Measurements from ENCODE around the gene HLCS.

HLCS gene

DNA sequence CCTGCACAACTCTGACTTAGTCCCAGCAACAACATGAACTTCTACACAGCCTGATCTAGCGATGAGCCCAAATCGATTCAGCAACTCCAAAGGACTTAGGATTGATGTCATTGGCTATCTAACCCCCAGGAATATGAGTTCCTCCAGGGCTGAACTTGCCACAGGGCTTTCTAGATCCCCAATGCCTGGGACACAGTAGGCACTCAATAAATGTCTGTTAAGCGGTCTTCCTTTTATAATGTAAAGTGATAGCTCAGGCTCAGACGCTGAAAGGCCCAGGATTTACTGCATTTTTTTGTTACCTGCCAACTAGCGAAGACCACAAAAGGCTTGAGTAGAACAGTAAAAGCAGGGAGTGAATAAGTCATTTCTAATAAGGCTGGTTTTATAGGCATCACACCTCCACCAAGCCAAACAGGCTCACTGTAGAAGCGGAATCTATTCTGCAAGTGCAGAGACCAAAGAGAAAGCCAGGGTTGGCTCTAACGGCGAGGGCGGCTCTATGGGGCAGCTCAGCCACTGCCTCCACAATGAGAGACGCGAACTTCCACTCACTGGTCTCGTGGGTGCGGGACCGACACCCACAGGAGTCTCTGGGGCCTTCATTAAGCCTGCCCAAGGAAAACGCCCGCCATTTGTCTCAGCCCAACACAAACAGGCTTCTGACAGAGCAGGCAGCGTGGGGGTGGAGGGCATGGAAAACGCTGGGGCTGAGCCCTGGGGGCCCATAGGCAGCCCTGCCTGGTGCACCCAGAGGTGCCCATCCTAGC is 52.0 kb downstream of the HLCS start:
- no peak for DNase-seq

GRCh38 chr21:36913247-36914169 is 53.0 kb downstream of the HLCS start:
- no peak for DNase-seq

GRCh38 chr21:36910581-36911307 is 55.7 kb downstream of the HLCS start:
- no peak for DNase-seq

DNA sequence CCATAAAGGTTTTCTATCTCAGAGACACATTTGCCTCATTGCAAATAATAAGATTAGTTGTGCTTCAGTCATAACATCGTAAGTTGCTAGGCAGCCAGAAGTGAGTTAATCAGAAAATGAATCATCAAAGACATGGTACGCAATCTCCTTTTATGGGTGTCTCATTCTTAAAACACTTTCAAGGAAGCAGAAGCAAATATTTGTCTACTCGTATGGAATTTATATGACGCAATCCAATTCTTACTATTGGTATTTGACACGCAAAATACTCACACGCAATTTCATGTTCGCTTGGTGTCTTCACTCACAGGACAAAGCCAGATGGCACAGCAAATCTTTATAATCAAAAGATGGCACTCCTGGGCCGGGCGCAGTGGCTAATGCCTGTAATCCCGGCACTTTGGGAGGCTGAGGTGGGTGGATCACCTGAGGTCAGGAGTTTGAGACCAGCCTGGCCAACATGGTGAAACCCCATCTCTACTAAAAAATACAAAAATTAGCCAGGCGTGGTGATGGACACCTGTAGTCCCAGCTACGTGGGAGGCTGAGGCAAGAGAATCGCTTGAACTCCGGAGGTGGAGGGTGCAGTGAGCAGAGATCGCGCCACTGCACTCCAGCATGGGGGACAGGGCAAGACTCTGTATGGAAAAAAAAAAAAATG is 56.4 kb downstream of the HLCS start:
- peak in 1 of 5 donors; percentile 69 for DNase-seq

GRCh38 chr21:36909423-36909822 is 57.0 kb downstream of the HLCS start:
- no peak for DNase-seq

DNA sequence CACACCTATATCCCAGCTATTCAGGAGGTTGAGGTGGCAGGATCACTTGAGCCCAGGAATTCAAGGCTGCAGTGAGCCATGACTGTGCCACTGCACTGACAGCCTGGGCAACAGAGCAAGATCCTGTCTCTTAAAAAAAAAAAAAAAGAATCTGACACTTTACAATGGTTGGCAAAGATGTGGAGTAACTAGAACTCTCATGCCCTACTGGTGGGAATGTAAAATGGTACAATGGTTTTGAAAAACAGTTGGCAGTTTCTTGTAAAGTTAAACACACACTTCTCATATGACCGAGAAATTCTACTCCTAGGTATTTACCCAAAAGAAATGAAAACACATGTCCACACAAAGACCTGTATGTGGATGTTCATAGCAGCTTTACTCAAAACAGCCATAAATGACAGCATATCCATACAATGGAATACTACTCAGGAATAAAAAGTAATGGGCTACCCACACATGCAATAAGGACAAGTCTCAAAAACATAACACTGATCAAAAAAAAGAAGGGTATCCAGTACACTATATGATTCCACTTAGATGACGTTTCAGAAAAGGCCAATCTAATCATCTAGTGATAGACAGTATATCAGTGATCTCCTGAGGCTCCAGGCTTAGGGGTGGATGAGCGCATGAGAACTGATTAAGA is 58.1 kb downstream of the HLCS start:
- DNase-seq, result no peak

- DNase-seq, result no peak
These were observed 62.3 kb downstream of the HLCS start for GRCh38 chr21:36904093-36904666.

- DNase-seq, result peak in 1 of 5 donors; percentile 8
These were observed 63.7 kb downstream of the HLCS start for GRCh38 chr21:36902793-36903192.

DNA sequence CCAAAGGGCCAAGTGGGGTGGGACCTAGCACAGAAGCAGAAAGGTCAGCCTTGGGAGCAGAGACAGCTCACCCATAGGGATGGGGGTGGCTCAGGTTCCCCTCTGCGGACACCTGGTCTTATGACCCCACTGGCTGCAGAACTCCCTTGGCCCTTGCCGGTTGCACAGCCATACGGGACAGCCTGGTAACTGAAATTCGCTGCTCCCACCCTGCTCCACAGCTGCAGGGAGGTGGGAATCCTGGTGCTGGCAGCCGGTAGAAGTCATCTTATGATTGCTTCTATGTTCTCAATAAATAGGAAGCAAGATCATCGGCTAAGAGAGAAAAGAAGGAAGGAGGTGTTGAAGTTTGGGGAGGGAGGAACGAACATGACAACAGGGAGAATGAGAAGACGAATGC is 64.1 kb downstream of the HLCS start:
- DNase-seq, result no peak

DNA sequence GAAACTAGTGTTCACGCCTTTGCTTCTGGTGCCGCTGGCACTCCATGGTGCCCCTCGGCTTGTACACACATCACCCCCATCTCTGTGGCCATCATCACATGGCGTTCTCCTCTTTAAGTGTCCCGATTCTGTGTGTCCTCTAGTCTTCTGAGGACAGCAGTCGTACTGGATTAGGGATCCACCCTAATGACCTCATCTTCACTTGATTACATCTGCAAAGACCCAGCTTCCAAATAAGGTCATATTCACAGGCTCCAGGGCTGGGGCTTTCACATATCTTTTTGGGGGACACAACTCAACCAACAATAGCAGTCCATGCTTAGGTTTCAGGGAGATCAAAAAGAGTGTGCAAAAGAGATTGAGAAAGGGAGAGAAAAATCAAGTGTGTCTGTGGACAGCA is 64.9 kb downstream of the HLCS start:
- DNase-seq, result no peak

- DNase-seq, result no peak
These were observed 72.9 kb downstream of the HLCS start for GRCh38 chr21:36893581-36893980.

GRCh38 chr21:36892201-36892600 is 74.3 kb downstream of the HLCS start:
- DNase-seq, result no peak

DNA sequence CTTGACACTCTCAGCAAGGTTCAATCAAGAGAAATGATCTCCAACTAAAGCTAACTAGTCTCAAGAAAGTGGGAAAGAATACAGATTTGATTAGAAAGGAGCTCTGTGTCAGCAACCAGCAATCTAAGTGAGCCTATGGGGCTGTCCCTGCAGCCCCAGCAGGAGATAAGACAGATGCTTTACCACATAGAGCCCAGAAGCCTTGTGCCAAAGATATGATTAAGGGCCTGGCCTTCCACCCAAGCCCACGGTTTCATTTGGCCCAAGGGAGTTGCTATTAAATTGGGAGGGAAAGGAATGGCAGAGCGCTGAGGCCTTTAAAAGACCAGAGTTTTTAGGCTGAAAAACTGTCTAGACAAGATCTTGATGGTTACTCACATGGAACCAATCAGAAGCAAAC is 74.8 kb downstream of the HLCS start:
- DNase-seq, result no peak

DNA sequence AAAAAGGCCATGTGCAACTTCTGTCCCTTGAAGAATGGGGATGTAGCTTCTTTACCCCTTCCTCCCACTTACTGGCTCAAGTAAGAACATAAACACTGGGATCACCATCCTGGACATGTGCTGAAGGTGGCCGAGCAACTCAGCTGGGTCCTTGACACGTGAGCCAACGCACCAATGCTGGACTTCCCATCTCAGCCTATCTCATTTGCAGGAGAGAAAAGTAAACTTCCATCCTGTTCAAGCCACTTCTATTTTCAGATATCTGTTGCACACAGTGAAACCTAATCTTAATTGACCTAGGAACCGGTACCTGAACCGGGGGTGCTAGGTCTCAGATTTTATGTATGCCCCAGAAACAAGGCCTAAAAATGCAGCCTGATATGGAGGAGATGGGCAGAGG is 75.3 kb downstream of the HLCS start:
- no peak for DNase-seq

- DNase-seq, result no peak
These were observed 76.4 kb downstream of the HLCS start for GRCh38 chr21:36890086-36890485.

GRCh38 chr21:36889401-36889800 is 77.1 kb downstream of the HLCS start:
- DNase-seq, result no peak

GRCh38 chr21:36888466-36888865 is 78.0 kb downstream of the HLCS start:
- DNase-seq, result no peak

GRCh38 chr21:36887963-36888362 is 78.5 kb downstream of the HLCS start:
- DNase-seq, result no peak

DNA sequence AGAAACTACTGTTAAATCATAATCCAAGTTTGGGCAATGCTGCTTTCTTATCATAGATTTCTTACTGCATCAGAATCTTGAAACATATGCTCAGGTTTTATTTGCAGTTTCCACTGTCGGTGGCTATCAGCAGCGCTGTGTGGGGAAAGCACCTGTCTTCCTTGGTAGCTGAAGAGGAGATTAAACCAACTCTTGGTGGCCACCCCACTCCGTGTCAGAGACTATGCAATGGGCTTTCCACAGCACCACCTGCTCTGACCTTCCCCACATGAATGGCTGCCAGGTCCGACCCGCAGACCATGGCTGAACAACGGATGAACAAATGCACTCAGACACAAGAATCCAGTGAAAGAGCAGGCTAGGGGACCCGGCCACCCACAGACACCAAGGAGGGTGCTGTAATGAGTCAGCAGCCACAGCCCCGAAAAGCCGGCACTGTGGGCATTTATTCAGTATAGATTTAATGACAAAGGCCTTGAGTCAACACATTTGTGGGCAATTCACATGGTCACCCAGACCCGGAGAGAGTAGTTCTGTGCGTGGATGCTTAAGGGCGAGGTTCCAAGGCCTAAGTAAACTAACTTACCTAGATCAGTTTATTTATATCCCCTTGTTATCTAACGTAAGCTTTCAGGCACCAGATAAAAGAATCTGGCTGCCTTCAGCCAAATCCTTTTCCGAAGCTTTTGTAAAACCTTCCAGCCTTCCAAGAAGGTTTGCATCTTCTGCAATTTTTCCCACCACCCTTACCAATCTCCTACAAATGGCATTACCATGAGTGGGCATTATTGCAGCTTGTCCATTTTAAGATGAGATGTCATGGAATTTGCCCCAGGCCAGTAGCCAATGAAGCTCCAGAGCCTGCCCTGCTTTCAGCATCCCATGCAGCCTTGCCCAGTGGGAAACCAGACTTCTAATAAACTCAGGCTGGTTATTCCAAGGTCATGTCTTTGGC is 82.7 kb downstream of the HLCS start:
- no peak for DNase-seq

DNA sequence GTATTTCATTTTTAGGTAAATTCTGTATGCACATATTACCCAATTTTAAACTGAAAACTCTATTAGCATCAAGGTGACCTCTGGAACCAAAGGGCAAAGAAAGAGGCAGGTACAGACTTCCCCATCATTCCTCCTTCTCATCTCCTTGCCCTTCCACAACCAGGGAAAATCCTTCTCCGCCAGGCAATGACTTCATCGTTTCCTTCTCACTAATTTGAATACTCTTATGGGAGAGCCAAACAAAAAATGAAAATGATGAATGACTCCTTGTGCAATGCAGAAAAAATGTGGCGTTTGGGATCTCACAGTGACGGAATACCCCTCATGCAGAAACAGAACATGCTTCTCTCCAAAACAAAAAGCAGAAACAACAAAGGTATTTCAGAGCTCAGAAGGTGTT is 83.7 kb downstream of the HLCS start:
- no peak for DNase-seq

GRCh38 chr21:36881228-36881627 is 85.2 kb downstream of the HLCS start:
- DNase-seq, result no peak
